KOPT-K1 (cell line): Measurements from ENCODE around the gene DYRK1A.
A peak's percentile ranks its signal among the peaks of the same experiment; 100 is the strongest.

Experiments used
- H3K27ac ChIP-seq: fragments of 200-600 bp; sonication (generic); 2 replicates; pipeline ENCODE4 v1.5.1; 2016; ENCODE audit warnings: antibody characterized with exemption, mild to moderate bottlenecking, low read depth, low read length; ENCODE audit not compliant: poor library complexity, severe bottlenecking
- H3K36me3 ChIP-seq: fragments of 200-600 bp; sonication (generic); 2 replicates; pipeline ENCODE4 v1.5.1; 2017; ENCODE audit warnings: antibody characterized with exemption, mild to moderate bottlenecking, low read length, moderate library complexity; ENCODE audit not compliant: insufficient read depth
- H3K9me3 ChIP-seq: fragments of 200-600 bp; sonication (generic); 2 replicates; pipeline ENCODE4 v1.5.1; 2017; ENCODE audit warnings: antibody characterized with exemption, low read length, mild to moderate bottlenecking; ENCODE audit not compliant: insufficient read depth, poor library complexity, severe bottlenecking

The DYRK1A gene

DNA sequence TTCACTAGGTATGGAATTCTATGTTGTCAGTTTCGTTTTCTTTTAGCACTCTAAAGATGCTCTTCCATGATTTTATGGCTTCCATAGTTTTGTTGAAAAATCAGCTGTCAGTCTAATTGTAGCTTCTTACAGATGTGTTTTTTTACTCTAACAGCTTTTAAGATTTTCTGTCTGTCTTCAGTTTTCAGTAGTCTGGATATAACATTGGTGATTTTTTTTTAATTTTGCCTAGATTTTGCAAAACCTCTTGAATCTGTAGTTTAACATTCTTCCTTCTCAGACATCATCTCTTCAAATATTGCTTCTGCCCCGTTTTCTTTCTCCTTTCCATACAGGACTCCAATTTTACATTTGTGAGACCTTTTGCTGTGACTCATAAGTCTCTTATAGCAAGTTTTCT lies 17.9 kb upstream of the DYRK1A start:
- H3K36me3 ChIP-seq = no peaks in the 10 kb centered on the region
- H3K27ac ChIP-seq = no peak overlapping the region
- peaks cover 32% of the 10 kb centered on the region for H3K9me3 ChIP-seq

DNA sequence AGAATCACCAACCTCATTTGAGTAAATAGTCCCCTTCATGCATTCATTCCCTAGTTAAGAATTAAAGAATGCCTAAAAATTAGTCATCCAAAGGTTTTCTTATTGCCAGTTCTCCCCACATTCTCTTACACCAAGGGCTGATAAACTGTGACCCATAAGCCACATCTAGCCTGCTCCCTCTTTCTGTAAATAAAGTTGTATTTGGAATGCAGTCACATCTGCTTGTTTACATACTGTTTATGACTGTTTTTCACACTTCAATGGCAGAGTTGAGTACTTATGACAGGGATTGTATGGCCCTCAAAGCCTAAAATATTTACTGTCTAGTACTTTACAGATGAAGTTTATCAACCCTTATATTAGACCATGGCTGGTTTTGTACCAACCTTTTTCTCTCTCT lies 16.1 kb upstream of the DYRK1A start:
- Histone ChIP-seq H3K9me3 (peaks cover 32% of the 10 kb centered on the region), H3K27ac (no peak overlapping the region)

DNA sequence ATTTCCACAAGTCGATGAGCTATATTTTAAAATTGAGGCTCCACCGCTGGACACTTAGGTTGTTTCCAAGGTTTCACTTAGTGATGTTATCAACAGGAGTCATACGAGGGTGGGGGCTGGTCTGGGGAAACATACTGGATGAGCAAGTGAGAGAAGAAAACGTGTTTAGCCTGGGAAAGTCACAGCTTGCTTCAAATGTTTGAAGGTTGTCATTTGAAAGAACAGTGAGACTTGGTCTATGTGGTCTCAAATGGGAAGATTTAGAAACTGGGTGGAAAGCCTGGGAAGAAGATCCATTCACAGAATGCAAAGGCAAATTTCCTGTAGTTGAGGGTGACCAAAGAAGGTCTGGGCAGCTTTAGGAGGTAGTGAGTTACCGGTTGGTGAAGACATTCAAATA lies 9.9 kb upstream of the DYRK1A start:
- no peaks in the 10 kb centered on the region for H3K36me3 ChIP-seq
- H3K9me3 ChIP-seq = no peaks in the 10 kb centered on the region
- H3K27ac ChIP-seq = no peak overlapping the region

More for the DNA sequence above, 16.1 kb upstream of the DYRK1A start:
- no peaks in the 10 kb centered on the region for H3K36me3 ChIP-seq

DNA sequence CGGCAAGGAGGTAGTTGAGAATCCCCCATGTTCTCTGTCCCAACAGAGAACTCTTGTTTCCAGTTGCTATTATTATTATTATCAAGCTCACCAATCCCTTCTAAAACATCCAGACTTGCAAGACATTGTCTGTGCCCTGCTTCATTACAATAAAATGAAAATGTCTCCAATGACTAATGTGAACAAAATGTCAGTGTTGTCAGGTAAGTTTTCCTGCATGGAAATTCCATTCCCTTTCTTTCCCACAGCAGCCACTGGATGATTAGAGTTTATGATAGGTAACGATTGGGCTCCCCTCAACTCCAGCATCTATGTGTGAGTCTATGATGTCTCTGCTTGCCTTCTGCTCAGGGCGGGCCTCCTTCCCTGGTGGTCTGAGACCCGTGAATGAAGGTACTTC lies 8.9 kb upstream of the DYRK1A start:
- H3K27ac ChIP-seq = no peak overlapping the region
- no peaks in the 10 kb centered on the region for H3K36me3 ChIP-seq
- no peaks in the 10 kb centered on the region for H3K9me3 ChIP-seq

DNA sequence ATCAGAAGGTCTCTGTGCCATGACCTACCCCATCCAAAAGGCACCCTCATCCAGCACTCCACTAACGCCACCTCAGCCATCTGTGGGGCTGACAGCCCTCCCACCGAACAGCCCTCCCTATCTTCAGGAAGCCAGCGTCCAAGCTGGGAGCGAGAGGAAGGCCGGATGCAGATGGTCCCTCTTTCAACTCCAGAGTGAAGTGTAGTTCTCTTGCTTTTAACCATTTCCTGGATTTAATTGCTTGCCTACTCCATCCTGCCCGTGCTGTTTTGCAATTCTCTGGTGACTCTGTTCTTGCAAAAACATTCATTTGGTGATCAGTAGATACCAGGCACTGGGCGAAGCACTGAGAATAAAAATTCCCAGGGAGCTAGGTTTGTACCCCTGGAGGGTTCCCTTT lies 8.2 kb upstream of the DYRK1A start:
- Histone ChIP-seq H3K36me3 (no peaks in the 10 kb centered on the region), H3K9me3 (no peaks in the 10 kb centered on the region), H3K27ac (no peak overlapping the region)

DNA sequence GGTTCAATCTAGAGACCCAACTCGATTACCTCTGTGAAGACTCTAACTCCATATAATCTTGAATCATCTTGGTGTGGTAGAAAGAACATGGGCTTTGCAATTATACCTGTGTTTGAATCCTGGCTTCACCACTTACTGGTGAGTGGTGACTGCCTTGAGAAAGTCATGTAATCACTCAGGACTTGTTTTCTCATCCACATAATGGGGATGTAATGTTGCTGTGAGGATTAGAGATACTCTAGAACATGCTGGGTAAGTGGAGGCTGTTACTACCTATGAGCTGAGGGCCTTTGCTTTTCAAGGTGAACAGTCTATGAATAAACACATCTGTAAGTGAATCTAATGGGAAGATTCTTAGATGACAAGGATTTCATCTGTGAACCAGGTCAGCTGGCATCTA lies 2.6 kb upstream of the DYRK1A start:
- no peaks in the 10 kb centered on the region for H3K9me3 ChIP-seq
- no peak overlapping the region for H3K27ac ChIP-seq
- no peaks in the 10 kb centered on the region for H3K36me3 ChIP-seq

DNA sequence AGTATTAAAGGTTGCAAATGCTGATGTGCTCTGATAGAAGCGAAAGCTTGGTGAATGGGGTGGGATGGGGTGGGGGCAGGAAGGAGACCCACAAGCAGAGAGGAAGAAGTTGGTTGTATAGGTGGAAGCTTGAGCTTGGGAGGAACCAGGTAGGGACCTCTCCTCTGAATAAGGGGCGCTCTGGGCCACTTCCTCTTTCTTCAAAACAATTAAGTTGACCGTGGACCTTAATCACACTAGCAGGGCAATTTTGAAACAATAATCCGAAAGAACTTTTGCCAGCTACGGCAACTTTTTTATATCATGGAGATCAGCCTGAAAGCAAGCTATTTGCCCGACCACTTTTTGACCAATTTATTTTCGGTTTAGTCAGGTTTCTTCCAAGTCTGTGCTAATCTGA lies 1.9 kb upstream of the DYRK1A start:
- Histone ChIP-seq H3K9me3 (no peaks in the 10 kb centered on the region), H3K27ac (no peak overlapping the region), H3K36me3 (no peaks in the 10 kb centered on the region)

DNA sequence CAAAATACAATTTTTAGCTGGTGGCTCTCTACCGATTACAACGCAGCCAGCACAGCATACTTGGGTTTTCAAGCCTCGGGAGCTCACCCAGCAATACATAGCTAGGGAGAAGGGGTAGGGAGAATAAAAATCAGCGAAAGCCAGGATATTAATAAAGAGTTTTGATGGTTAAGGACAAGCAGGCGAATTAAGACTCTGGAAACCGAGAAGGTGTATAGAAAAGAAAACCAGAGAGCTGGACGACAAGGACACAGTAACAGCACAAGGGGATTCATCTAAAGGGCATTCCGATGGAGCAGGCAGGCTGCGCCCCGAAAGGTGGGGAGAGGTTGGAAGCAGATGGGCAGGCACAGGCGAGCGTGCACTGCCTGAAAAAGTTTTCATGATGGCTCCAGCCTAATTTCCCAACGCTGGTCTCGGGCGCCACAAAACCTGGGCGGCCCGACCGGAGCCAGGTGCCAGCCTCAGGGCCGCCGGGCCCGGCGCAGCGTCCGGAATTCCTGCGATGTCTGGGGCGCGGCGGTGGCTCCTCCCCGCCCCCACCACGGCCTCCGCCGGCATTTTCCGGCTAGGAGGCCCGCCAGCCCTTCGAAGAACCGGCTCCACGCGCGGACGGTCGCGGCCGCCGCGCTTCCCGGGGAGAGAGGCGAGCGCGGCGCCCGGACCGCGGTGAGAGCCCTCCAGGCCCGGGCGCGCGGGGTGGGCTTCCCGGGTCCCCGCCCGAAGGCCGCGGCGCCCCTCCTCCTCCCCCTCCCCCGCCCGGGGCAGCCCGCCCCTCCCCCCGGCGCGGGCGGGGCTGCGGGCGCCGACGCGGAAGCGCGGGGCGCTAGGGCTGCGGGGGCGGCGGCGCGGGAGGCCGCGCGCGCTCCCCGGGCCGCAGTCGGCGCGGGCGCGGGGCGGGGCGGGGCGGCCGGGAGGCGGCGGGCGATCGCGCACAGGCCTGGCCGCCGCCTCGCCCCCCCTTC lies 774 bp upstream of the DYRK1A start:
- peak overlapping the region; percentile 98 for H3K27ac ChIP-seq
- no peaks in the 10 kb centered on the region for H3K36me3 ChIP-seq
- H3K9me3 ChIP-seq = no peaks in the 10 kb centered on the region

DNA sequence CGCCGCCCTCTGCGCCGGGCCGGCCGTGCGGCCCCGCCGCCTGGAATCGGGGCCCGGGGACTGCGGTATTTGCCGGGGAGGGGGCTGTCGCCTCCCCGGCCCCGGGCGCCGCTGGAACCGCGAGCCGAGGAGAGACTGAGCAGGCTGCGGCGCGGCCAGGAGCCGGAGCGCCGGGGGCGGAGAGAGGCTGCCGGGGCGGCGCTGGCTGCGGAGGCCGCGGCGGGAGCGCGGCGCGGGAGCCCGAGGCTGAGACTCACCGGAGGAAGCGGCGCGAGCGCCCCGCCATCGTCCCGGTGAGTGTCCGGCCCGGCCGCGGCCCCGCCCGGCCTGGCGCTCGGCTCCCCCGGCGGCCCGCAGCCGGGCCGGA lies 746 bp downstream of the DYRK1A start:
- no peaks in the 10 kb centered on the region for H3K9me3 ChIP-seq
- no peaks in the 10 kb centered on the region for H3K36me3 ChIP-seq
- H3K27ac ChIP-seq = peak overlapping the region; percentile 98

DNA sequence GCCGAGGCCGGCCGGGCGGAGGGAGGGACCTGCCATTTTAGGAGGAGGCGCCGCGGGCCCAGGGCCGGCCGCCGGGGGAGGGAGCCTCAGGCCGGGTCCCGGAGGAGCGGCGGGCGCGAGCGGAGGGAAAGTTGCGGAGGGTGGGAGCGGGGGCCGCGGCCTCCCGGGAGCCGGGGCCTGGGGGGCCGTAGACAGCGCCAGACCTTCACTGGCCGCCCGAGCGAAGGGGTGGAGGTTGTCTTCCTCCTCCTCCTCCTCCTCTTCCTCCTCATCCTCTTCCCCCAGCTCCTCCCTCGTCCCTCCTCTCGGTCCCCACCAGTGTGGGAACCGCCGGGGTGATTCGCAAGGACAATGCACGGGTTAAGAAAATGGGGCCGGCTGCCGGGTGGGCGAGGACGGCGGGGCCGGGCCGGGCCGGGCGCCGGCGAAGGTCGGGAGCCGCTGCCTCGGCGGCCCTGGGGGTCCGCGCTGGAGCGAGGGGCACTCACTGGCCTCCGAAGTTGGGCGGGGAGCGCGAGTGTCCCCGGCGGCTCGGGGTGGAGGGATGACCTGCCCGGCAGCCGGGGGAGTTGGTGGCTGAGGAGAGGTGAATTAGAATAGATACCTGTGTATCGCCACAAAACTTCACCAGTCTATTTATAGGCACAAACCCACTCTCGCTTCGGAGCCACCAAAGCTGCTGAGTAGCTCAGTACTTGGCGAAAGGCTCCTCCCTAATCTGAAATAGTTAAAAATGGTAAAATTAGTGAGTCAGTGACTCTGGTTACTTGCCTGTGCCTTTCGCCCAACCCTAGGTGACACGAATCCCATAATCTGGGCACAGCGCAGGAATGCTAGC lies 1.3 kb downstream of the DYRK1A start:
- peak overlapping the region; percentile 98 for H3K27ac ChIP-seq
- no peaks in the 10 kb centered on the region for H3K36me3 ChIP-seq
- no peaks in the 10 kb centered on the region for H3K9me3 ChIP-seq

DNA sequence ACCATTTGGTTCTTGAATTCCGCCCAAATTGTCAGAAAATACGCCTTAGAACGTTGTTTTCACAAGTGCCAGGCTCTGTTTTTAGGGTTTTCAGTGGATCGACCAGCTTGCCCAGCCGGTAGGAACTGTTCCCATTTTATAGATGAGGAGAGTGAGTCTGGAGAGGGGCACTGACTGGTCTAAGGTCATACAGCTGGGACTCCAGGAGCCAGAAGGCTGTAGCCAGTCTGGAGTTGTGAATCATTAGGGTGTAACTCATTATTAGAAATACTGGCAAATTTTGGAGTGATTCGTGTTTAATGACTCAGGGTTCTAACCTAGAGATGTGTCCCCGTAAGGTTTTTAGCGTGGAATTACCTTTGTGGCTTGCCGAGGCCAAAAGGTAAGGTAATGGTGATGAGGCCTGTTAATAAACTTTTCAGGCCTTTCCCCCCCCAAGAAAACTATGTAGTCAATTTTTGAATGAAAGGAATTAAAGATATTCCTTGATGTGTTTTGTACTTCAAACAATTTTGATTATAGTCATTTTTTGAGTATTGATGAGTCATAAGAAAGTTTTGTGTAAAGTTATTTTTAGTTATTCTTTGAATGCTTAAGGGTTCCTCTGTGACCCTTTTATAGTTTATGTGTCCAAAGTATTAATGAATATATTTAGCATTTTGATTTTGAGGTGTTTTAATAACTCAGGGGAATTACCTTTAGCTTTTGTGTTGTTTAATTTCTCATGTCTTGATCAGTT lies 2.1 kb downstream of the DYRK1A start:
- peak overlapping the region; percentile 98 for H3K27ac ChIP-seq
- no peaks in the 10 kb centered on the region for H3K36me3 ChIP-seq
- no peaks in the 10 kb centered on the region for H3K9me3 ChIP-seq

DNA sequence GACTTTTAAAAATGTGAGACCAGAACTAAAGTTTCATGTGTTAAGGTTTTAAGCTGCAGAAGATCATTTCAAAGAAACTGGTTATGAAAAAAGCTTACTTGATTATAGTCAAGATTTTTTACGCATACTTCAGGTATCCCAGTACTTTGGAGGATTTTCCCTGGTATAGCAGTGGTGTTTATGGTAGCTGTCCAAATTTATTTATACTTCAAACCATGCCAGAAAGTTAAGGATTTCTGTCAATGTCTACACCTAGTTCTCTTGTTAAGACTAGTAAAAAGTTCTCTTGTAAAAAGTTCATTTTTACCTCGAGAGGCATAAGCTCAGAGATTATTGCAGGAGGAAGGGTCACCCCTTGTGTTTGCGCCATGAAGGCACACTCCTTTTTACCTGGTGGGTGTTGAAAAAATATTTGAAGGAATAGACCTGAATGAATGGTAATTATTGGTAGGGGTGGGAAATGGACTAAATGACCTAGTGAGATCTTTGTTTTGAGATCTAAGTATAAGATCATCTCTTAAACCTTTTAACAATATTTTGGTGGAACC lies 2.8 kb downstream of the DYRK1A start:
- H3K27ac ChIP-seq = peak overlapping the region; percentile 98

DNA sequence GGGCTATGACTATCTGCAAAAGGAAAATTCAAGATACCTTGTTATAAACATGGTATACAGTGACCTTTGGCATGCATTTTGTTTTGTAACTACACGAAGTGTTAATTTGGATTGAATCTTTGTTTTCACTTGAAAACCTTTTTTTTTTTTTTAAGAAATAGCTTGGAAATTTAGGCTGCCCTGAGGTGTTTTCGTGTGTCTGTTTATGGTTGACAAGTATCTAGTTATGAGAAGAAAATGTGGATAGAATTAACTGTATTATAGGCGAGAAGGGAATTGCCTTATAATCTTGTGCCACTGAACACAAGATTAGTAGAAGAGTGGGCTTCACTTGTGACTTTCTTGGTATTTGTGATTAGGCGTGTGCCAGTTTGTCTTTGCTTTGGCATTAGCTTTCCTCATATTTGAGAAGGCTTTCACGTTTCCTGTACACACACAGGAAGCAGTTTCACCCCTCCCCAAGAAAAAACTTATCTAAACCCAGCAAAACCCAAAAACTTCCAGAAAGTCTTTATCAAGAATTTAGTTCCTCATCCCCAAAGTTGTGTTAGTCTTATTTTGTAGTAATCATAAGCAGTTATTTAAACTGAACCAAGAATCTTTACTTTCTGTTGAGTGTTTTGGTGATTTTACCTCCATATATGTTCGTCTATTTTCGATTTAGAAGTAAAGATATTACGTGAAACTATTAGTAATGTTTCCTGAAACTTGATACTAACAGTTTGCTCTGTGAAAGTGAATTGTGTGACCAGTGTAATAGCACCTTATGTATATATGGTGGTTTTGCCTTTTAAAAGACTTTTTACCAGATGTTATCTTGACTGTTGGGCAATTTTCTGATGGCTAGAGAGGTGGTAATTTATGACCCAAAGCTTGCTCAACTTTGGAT lies 3.8 kb downstream of the DYRK1A start:
- H3K27ac ChIP-seq = peak overlapping the region; percentile 98
- H3K9me3 ChIP-seq = no peaks in the 10 kb centered on the region
- no peaks in the 10 kb centered on the region for H3K36me3 ChIP-seq

More for the DNA sequence above, 2.8 kb downstream of the DYRK1A start:
- no peaks in the 10 kb centered on the region for H3K36me3 ChIP-seq
- H3K9me3 ChIP-seq = no peaks in the 10 kb centered on the region

DNA sequence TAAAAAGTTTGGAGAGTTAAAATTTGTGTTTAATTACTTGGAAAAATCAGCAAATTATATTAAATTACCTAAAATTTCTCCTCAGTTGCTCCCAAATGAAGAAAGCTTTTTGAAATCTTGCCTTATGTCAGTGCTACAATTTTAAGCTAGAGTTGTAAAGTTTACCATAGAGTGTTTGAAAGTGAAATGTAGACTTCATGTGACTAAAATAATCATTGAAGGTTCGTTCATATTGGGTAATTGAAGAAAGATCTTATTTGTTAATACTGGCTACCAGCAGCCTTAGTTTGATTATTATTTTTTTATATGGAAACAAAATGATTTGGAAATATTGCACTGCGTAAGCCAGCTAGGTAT lies 4.4 kb downstream of the DYRK1A start:
- no peaks in the 10 kb centered on the region for H3K36me3 ChIP-seq
- peak overlapping the region; percentile 98 for H3K27ac ChIP-seq
- H3K9me3 ChIP-seq = no peaks in the 10 kb centered on the region
